ENCODE measurements around the gene RPH3AL. TPM values are rescaled to one million over a fixed set of nuclear protein-coding genes. Genes with fewer than 3 reads are reported as not detected.

RPH3AL gene
- polyA plus RNA-seq, 3 donors, result 0.71 to 1.9 (median 1.5) TPM

- DNase-seq, result no peak
- no peaks in the 10 kb centered on the region for H4K20me1 ChIP-seq (ENCODE audit: insufficient read depth, low read length)
- H3K27me3 ChIP-seq (ENCODE audit: control insufficient read depth in 2 of 2, insufficient read depth in 2 of 2, low read length in 2 of 2), result no peaks in the 10 kb centered on the region
- no peak overlapping the region for H3K27ac Mint-ChIP-seq
- H3K4me1 ChIP-seq (ENCODE audit: control insufficient read depth in 1 of 2, insufficient read depth in 2 of 2, low read length in 2 of 2), result no peaks in the 10 kb centered on the region
- no peak overlapping the region for H3K4me3 Mint-ChIP-seq
- no peak overlapping the region for H2AFZ ChIP-seq (ENCODE audit: insufficient read depth, low read depth, low read length, poor library complexity, severe bottlenecking)
- no peak for TF ChIP-seq CTCF (IDR thresholded peaks at IDR 0.05)
- no peaks in the 10 kb centered on the region for H3K36me3 ChIP-seq (replicated peaks in 1 of 2; ENCODE audit: control insufficient read depth in 1 of 2, insufficient read depth in 2 of 2, low read length in 2 of 2)
- H3K27ac ChIP-seq (ENCODE audit: low read depth in 1 of 2, low read length in 2 of 2), result no peak overlapping the region
- no peak overlapping the region for H3K4me3 ChIP-seq (replicated peaks in 1 of 3; ENCODE audit: low read depth in 2 of 3, low read length in 3 of 3)
- H3K4me2 ChIP-seq (replicated peaks; ENCODE audit: extremely low read depth, low read length, poor library complexity, severe bottlenecking), result no peak overlapping the region
- H3K36me3 Mint-ChIP-seq, result no peaks in the 10 kb centered on the region
- WGBS (ENCODE audit: insufficient coverage), result 96% methylated on average over 23 of the region's 27 CpGs
- peaks cover 0 to 1% (median 0%) of the 10 kb centered on the region in 7 donors for H3K9me3 Mint-ChIP-seq
- peaks cover 0 to 5% (median 0%) of the 10 kb centered on the region in 3 donors for H3K27me3 Mint-ChIP-seq (ENCODE audit: low read depth in 3 of 3)
- intact Hi-C loops (cut with micrococcal nuclease), result no loop called here
- H3K4me1 Mint-ChIP-seq, result peaks cover 5% of the 10 kb centered on the region
- no peaks in the 10 kb centered on the region for H3K79me2 ChIP-seq (ENCODE audit: insufficient read depth, low read length)
- H3K9ac ChIP-seq (ENCODE audit: insufficient read depth, low read length, poor library complexity, severe bottlenecking), result no peak overlapping the region
- H3K9me3 ChIP-seq (replicated peaks in 1 of 2; ENCODE audit: control insufficient read depth in 1 of 2, insufficient read depth in 1 of 2, low read length in 2 of 2), result no peaks in the 10 kb centered on the region
Measured at GRCh38 chr17:250487-251300, 101.9 kb downstream of the RPH3AL start.

GRCh38 chr17:249236-249993, 103.2 kb downstream of the RPH3AL start:
- Mint-ChIP-seq H3K27ac (no peak overlapping the region), H3K36me3 (no peaks in the 10 kb centered on the region), H3K4me3 (no peak overlapping the region), H3K4me1 (peaks cover 5% of the 10 kb centered on the region), H3K27me3 (ENCODE audit: low read depth in 3 of 3) (peaks cover 0 to 5% (median 2%) of the 10 kb centered on the region in 3 donors), H3K9me3 (peaks cover 0 to 2% (median 0%) of the 10 kb centered on the region in 7 donors)
- no peak for TF ChIP-seq CTCF (IDR thresholded peaks at IDR 0.05)
- Histone ChIP-seq H3K36me3 (replicated peaks in 1 of 2; ENCODE audit: control insufficient read depth in 1 of 2, insufficient read depth in 2 of 2, low read length in 2 of 2) (no peaks in the 10 kb centered on the region), H3K4me3 (replicated peaks in 1 of 3; ENCODE audit: low read depth in 2 of 3, low read length in 3 of 3) (no peak overlapping the region), H3K79me2 (ENCODE audit: insufficient read depth, low read length) (no peaks in the 10 kb centered on the region), H3K27me3 (ENCODE audit: control insufficient read depth in 2 of 2, insufficient read depth in 2 of 2, low read length in 2 of 2) (no peaks in the 10 kb centered on the region), H3K9ac (ENCODE audit: insufficient read depth, low read length, poor library complexity, severe bottlenecking) (no peak overlapping the region), H3K9me3 (replicated peaks in 1 of 2; ENCODE audit: control insufficient read depth in 1 of 2, insufficient read depth in 1 of 2, low read length in 2 of 2) (no peaks in the 10 kb centered on the region), H3K4me1 (ENCODE audit: control insufficient read depth in 1 of 2, insufficient read depth in 2 of 2, low read length in 2 of 2) (no peaks in the 10 kb centered on the region), H3K4me2 (replicated peaks; ENCODE audit: extremely low read depth, low read length, poor library complexity, severe bottlenecking) (no peak overlapping the region), H4K20me1 (ENCODE audit: insufficient read depth, low read length) (no peaks in the 10 kb centered on the region), H3K27ac (ENCODE audit: low read depth in 1 of 2, low read length in 2 of 2) (no peak overlapping the region), H2AFZ (ENCODE audit: insufficient read depth, low read depth, low read length, poor library complexity, severe bottlenecking) (no peak overlapping the region)
- DNase-seq, result no peak
- WGBS (ENCODE audit: insufficient coverage), result 93% methylated on average over 23 of the region's 24 CpGs
- intact Hi-C loops (cut with micrococcal nuclease), result loop anchor here in 1 of 2 donors (2.0 kb wide), 1 partner anchor 15 kb away; no protein-coding TSS in a partner anchor
